Amniotic epithelial cell (primary cell): Measurements from ENCODE around the gene TDRD5.
A peak's percentile ranks its signal among the peaks of the same experiment; 100 is the strongest.

Experiments used
- DNase-seq: peaks from one replicate; pipeline ENCODE4 v3.0.0-alpha.2; 2010; ENCODE audit warnings: low read depth

The TDRD5 gene, protein sequence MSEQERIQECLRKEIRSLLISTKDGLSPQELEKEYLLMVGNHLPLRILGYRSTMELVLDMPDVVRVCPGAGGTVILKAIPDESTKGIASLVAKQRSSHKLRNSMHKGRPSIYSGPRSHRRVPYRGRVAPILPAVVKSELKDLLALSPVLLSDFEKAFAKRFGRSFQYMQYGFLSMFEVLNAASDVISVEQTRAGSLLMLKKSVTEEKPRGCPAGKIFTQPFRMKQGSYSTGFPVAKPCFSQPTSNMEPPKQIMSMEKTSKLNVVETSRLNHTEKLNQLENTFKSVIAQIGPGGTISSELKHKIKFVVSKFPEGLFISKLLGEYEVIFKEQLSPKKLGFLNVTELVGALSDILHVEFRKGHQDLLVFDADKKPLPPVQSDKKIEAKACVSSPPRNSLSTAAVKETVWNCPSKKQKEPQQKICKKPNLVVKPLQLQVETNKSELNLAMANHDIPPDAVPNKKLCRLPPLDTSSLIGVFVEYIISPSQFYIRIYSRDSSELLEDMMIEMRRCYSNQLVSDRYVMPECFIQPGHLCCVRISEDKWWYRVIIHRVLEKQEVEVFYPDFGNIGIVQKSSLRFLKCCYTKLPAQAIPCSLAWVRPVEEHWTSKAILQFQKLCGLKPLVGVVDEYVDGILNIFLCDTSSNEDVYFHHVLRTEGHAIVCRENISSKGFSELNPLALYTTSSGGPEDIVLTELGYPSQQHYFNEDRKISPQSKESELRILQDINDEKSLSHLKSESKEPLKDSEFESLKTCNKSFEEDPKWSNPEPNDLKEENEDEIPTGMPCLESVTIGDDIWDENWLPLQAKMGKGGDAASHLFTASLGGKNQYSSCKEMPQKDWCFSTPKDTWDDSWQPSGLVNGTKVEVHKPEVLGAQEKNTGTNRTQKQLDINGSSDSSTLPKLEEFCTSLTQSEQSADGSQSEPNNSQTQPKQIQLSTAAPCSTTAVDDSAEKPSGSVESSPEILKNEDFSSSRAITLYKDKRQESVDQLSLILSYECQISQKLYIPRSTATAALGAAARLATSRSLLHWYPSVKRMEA

DNA sequence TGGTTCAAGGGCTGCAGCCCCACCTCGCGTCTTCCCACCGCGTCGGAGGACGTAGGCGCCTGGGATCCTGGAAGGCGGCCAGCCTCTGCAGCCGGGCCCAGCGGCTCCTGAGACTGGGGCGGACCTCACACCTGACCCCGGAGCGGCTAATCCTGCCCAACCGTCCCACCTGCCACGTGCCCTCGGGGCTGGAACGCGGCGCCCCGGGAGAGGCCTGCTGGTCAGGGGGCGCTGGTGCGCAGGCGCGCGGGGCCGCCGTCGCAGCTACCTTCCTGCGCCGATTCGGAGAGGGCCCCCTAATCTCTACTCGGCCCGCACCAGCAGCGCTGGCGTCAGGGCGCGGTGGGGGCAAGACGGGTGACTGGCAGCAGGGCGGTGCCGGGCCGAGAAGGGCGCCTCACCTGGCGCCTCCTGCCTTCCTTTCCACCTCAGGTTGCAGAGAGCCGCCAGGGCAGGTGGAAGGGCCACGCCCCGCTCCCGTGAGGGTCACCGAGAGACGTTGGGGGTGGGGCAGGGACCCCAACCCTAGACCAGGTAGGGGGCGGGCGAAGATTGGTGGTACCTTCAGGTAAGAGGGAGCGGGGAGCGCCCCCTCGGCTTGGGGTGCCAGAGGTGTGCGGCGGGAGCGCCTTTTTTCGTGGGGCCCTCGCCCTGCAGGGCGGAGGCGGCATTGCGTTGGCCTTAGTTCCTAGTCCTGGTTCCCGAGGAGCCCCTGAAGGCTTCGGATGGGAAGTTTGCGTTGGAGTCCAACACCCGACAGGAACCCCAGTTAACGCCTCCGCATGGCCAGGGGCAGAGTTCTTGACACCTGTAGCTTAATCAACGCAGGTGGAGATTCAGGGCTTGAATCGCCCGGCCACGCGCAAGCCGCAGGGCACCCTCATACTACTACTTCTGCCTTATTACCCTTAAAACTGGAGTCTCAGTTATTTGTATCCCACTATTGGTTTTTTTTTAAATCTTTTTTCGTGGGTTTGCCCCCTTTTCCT lies at the start of gene TDRD5:
TDRD5 (plus strand) TSS at position 241 of the 989 bp plus-strand sequence. CDS start 784 bp downstream, outside the sequence.
- DNase-seq: no peak

DNA sequence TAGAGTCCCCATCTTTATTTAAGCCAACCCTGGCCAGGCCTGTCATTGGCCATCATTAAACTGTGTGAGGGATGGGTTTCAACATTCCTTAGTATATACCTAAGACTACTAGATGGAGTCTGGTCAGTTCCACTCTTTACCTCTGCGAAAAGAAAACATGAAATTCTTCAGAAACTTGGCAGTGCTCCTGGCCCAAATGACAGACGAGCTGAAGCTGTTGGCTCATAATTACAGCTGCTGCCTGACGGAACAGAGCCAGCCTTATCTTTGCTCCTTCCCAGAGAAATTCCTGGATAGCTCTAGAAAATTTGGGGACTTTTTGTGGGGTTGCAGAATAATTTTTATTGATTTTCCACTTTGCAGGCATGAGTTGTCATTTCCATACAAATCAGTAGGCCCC lies 46.3 kb upstream of the TDRD5 start:
- no peak for DNase-seq

DNA sequence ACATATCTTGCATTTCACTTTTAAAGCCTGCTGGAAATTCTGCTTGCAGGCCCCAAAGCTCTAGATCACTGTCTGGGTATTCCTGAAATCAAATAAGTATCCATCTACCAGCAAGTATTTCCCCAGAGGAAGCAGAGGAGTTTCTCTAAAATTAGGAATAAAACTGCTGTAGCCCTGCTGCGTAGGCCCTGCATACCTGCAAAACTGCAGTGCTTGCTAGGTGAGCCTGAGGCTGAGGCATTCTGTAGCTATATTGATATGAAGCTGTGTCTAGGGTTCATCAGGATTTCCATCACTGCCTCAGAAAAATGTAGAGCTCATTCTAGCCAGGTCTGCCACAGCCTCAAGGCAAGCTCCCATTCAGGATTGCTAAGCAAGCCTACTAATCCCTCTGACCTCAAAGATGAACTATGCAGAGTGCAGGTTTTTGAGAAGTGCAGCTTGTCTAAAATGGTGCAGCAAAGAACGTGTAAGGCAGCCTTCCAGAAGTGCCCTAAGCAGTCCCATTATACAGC lies 44.6 kb upstream of the TDRD5 start:
- no peak for DNase-seq

DNA sequence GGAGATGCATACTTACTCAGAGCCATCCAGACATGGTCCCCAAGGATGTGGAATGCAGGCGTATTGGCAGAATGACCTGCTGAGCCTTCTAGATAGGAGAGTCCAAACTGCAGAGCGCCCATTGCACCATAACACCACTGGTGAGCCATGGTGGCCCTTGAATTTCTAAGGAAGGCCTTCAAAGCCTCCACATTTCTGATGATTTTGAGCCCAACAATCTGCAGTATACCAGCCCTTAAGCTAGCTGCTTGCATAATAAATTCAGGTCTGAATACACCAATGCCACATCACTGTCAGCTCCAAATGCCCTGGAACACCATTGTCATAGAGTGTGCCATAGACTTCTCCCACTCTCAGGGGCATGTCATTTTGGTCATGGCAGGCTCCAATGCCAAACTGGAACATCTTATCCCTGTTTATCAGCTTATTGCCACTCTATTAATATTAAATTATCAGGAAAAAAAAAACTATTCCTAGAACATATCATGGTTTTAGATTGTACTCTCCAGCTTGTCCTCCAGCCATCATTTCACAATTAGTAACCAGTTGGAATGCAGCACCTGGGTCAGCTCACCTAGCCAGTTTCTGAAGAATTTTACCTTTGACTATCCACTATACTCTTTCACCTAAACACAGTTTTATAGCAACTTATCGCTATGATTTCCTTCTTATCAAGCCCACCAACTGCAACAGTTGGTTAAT lies 42.8 kb upstream of the TDRD5 start:
- DNase-seq: no peak

DNA sequence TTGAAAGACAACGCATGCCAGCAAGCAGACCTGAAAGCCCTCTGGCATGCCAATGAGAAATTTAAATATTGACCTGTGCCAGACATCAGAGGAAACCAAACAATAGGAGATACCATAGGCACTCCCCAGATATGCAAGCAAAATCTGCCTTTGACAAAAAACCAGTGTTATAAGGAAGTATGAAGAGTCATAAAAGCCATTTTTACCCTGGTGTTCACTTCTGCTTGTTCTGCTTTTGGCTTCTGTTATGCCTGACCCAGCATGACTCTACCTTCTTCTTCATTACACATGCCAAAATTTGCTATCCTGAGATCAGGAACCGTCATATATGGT lies 42.3 kb upstream of the TDRD5 start:
- DNase-seq: no peak

DNA sequence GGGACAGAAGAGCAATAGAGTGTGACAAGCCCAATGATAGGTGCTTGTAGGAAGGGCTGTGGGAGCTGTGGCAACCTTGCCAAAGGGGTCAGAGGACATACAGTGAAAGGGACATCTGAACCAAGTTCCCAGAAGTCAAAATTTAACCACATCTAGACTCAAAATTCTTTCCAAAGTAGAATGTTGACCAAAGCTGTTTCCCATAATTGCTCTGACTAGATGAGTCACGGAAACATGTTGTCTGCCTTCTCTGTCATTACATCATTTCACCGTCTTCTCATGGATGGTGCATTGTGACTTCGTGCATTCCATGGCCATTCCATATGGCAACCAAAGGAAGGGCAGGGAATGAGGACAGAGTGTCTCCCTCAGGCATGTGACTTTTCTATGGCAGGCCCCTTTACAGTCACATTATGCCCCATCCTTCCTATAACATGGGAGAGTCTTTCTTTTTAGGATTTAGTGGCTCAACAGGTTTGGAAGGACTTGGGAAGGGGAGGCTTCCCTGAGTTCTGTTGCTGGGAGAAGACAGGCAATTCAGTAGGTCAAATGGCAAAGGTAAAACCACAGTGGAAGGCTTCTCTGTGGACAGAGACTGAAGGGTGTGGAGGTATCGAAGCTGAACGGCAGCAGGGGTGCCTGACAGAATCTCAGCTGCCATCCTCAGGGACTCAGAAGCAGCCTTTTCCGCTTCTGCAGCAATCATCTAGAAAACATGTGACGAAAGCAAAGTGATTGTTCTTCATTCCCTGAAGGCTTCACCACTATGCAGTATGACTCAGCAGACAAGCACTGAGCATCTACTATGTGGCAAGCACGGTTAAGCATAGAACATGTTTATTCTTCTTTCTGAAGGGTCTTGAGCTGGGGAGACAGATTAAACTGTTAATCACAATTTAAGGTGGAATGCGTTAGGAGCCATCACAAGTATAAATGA lies 40.6 kb upstream of the TDRD5 start:
- DNase-seq: peak; percentile 52

DNA sequence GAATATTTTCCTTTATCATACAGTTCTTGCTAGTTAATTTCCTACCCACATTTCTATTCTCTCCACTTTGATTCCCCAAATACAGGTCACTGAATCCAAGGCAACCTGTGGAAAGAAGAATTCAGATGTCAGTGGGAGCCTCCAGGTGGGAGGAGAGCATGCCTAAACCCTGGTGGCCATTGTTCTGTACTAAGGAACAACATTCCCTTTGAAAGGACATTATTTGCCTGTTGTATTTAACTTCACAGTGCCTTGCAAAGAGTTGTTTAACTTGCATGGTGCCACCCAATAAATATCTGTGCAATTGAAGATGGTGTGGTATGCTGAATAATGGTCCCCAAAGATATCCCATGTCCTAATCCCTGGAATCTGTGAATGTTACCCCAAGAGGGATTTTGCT lies 37.2 kb upstream of the TDRD5 start:
- DNase-seq: no peak

DNA sequence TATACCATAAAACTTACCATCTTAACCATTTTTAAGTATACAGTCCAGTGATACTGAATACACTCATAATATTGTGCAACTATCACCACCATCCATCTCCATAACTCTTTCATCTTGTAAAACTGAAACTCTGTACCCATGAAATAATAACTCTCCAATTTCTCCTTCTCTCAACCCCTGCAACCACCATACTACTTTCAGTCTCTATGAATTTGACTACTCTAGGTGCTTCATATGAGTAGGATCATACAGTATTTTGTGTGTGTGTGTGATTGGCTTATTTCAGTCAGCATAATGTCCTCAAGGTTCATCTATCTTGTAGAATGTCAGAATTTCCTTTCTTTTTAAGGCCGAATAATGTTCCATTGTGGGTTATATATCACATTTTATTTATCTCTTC lies 33.6 kb upstream of the TDRD5 start:
- no peak for DNase-seq

DNA sequence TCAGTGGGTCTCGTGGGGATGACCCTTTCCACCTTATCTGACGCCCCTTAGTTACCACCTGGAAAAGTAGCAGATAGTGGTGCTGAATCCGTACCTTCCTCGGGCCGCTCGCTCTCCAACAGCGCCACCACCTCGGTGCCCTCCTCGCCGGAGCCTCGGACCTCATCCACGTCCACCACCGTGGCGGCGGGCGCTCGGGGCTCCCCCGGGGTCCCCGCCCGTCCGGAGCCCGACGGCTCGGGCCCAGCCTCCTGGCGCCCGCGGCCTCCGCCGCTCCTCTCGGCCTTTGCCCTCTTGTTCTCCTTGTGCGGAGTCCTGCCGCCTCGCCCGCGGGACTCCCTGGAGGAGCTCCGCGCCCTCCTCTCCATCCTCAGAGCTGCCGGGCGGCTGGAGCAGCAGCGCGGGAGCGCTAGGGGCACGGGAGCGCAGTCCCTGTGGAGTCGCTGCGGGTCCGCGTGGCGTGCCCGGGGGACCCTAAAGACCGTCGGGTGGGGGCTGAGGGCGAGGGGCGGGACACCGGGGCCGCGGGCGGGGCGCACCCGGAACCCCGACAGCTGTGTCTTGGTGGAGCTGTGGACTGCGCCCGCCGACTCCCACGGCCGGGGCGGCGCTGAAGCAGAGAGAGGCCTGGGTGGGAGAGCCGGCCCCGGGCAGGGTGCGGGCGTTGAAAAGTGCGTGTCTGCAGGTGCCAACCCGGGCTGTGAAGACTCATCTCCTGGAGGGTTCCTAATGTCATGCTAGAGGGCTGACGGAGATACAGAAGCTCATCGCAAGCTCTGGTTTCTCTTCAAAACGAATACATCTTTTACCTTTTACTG lies 15.9 kb upstream of the TDRD5 start, which contains the start of gene NPHS2:
NPHS2 (minus strand) TSS at position 452 of the 818 bp plus-strand sequence; CDS start at position 368, 84 bp downstream.
- no peak for DNase-seq

DNA sequence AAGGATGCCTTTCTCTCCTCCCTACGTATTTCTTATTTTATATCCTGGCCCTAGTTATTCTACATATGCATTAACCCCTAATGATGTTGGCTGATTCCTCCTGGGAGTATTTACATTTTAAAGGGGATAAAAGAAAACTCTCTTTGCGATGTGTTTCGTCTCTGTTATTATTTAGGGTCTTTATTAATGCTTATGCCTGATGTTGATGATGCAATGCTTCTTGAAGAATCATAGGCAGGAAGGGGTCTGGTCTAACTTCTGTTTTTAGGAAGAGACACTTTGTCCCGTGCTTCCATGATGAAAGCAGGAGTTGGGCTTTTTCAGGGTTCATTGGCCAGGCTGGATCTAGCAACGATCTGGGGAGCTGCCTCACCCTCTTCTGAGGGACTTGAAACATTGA lies 15.1 kb upstream of the TDRD5 start:
- no peak for DNase-seq

DNA sequence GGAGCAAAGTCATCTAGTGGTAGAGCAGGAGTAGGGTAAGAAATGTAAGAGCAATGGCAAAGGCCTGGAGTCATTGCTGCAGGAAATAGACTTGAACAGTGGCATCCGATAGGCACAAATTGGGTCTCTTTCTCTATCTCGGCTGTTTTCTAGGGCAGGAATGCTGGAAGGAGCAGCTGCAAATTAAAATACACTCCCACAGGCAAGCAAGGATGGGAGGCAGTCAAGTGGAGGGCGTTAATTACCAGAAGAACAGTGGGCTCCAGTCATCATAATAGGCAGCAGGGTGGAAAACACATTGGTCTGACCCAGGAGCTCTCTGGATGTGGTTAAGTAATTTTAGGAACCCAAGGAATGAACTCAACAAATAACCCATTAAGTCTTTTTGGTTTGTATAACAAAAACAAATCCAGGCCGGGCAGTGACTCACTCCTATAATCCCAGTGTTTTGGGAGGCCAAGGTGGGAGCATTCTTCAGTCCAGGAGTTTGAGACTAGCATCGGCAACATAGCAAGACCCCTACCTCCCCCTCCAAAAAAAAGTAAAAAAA lies 7.8 kb upstream of the TDRD5 start:
- DNase-seq: no peak

DNA sequence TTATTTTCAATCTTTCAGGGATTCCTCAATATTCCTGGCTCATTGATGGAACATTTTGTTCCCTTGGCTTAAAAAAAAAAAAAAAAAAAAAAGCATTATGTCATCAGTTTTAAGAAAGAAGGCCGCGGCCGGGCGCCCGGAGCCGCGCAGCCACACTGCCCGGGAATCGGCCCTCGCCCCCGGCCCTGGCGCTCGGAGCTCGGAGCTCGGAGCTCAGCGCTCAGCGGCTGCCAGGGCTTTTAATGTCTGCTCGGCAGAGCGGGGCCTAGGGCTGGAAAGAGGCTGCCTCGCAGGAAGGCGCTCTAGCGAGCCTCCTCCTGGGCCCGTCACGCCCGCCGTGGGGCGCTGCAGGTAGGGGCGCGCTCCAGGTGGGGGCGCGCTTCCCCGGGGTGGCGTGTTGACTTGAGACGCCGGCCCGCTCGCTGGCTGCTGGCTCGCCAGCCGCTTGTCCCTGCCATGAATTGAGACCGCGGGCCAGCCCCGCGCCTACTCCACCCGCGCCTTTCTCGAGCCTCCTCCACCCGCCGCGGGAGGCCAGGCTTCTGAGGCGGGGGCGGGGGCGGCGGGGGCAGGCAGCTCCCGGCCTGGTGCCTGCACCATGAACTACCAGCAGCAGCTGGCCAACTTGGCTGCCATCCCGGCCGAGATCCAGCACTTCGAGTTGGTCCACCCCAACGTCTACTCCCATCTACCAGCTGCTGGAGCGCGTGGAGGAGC lies 5.4 kb upstream of the TDRD5 start:
- peak; percentile 9 for DNase-seq

DNA sequence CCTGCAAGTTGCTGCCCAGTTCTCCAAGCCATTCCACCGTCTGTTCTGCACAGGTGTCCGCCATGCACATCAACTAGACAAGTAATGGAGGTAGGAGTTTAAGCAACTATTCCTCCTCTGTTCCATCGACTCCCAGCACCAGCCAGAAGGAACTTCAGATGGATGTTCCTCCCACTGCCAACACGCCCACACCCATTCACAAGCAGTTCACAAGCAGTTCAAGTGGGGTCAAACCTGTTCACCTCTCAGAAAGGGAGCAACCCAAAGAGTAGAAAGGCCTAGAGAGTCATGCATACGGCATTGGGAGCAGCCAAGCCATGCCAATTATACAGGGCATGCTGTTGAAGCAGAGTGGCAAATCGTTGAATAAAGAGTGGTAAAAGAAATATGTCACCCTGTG lies 4.3 kb upstream of the TDRD5 start:
- DNase-seq: no peak

DNA sequence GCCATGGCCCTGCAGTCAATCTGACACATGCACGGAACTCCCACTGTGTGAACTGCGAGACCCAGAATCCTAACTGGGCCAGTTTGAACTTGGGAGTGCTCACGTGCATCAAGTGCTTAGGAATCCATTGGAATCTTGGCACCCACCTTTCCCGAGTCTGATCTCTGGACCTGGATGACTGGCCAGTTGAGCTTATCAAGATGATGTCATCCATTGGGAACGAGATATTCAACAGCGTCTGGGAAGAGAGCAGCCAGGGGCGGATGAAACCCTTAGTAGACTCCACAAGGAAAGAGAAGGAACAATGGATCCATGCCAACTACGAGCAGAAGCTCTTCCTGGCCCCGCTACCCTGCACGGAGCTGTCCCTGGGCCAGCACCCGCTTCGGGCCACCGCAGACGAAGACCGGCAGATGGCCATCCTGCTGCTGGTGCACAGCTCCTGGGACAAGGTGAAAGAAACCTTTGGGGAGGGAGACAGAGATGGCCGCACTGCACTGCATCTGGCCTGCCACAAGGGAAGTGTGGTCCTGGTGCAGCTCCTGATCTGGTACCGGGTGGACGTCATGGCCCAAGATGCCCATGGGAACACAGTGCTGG lies 3.1 kb upstream of the TDRD5 start:
- no peak for DNase-seq

DNA sequence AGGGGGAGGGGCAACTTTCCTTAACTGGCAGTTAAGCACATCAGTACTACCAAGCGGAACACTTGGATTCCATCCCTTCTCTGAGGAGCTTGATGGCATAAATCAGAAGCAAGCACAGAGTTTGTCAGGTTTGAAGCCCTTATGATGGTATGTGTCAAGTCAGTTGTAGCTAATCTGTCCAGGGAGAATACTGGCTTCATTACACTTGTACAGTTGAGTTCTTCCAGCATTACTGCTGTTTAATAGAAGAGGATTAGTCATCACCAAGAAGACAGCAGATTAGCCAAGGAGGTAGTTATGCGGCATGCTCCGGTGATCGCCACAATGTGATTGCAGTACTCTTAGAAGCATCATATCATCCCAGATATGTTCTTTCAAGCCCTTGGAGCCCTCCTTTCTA lies 2.1 kb upstream of the TDRD5 start:
- DNase-seq: peak; percentile 1

DNA sequence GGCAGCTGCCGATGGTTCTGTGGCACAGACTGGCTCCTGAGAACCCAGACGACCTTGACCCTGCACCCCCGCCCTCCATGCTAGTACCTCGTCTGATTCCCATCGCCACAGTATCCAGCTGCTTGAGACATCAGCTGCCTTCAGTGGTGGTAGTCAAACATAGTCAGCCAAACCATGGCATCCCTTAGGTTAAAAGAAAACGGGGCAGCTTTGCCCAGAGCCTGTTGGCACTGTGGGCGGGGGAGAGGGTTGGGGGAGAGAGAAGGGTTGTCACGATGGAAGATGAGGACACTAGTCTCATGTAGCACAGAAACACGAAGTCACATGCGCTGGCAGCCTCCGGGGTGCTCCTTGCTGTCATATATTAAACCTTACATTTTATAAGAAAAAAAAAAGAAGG lies 961 bp upstream of the TDRD5 start:
- DNase-seq: no peak

DNA sequence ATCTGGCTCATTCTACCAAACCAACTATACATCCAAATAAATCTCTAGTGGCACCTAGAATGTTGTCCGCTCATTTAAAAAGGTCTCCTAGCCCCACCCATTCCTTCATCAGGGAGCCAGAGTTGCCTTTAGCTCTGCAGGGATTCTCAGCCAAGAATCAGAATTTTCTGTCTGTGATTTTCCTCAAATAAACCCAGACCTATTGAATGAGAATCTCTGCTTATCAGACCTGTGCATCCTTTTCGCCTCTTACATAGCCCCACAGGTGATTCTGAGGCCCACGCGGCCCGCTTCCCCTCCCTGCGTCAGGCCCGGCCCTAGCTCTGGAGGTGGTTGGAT lies 410 bp upstream of the TDRD5 start:
- DNase-seq: no peak

DNA sequence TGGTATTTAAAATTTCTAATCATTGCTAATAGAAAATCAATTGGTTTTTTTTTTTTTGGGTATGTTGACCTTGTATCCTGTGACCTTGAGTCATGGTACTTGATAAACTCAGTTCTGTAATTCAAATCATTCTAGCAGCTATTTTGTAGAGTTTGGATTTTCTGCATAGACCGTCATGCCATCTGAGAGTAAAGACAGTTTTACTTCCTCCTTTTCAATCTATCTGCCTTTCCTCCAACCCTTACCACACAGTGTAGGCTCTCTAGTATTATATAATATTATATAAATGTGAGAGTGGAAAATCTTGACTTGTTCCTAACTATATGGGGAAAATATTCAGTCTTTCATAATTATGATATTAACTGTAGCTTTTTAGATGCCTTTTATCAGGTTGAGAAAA lies 7.0 kb downstream of the TDRD5 start:
- DNase-seq: no peak
